Stimulated activated CD4-positive, alpha-beta T cell treated with anti-CD3 and anti-CD28 coated beads, Interleukin-15, amount 100 ng/mL, for 1 hour (primary cell): ENCODE measurements around the gene TSHZ1.

ENCODE experiments used
- DNase-seq, 2 donors: peaks; one replicate each; pipeline ENCODE4 v3.0.0-alpha.2; 2020; ENCODE audit warnings: low read depth in 1 of 2, low spot score in 1 of 2

TSHZ1 gene

DNA sequence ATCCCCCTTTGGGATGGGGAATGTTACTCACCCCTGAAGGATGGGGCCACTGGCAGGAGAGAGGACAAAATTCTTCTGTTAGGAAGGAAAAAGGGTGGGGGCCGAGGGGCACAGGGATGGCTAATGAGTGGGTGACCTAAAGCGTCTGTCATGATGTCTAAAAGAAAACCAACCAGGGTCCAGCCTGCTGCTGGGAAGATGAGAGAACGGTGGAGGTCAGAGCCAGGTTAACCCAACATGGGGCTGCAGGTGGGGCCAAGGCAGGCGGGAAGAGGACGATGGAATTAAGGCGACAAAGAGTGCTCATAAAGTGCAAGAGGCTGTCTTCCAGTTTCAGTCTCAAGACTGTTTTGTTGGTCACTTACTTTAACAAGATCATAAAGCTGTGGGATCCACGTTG lies 126.8 kb downstream of the TSHZ1 start:
- no peak for DNase-seq

- DNase-seq = no peak
Measured at GRCh38 chr18:75338631-75339030, 128.0 kb downstream of the TSHZ1 start.
